Nephron progenitor cell (in vitro differentiated cells): Measurements from ENCODE around the gene LMBRD1.

Source experiments
- DNase-seq: peaks from one replicate; pipeline ENCODE4 v3.0.0; 2021
- H3K27ac Mint-ChIP-seq: 2 replicates; pipeline ENCODE4 v1.8.0; 2021; ENCODE audit warnings: mild to moderate bottlenecking, moderate library complexity, mixed read lengths
- H3K27me3 Mint-ChIP-seq: 2 replicates; pipeline ENCODE4 v1.8.0; 2021; ENCODE audit warnings: mild to moderate bottlenecking, low read depth, mixed read lengths; ENCODE audit not compliant: poor library complexity
- H3K36me3 Mint-ChIP-seq: 2 replicates; pipeline ENCODE4 v1.8.0; 2021; ENCODE audit warnings: low read depth, mixed read lengths
- H3K4me1 Mint-ChIP-seq: 2 replicates; pipeline ENCODE4 v1.8.0; 2021; ENCODE audit warnings: mixed read lengths
- H3K4me3 Mint-ChIP-seq: 2 replicates; pipeline ENCODE4 v1.8.0; 2021; ENCODE audit warnings: mild to moderate bottlenecking, moderate library complexity, mixed read lengths
- H3K9me3 Mint-ChIP-seq: 2 replicates; pipeline ENCODE4 v1.8.0; 2021; ENCODE audit warnings: mild to moderate bottlenecking, moderate library complexity, mixed read lengths
- TF ChIP-seq, protein P1 (sequence below): fragments of 200-600 bp; sonication (generic); IDR thresholded peaks from 2 replicates; pipeline ENCODE4 v1.5.0; 2021; ENCODE audit warnings: antibody characterized with exemption

Gene LMBRD1

GRCh38 chr6:69624944-69625343 lies 171.9 kb downstream of the LMBRD1 start:
- H3K4me1 Mint-ChIP-seq, result peaks cover 9% of the 10 kb centered on the region
- DNase-seq, result no peak
- H3K36me3 Mint-ChIP-seq, result no peaks in the 10 kb centered on the region
- no peak overlapping the region for H3K4me3 Mint-ChIP-seq
- peaks cover 3% of the 10 kb centered on the region for H3K27me3 Mint-ChIP-seq
- TF ChIP-seq, protein P1, sequence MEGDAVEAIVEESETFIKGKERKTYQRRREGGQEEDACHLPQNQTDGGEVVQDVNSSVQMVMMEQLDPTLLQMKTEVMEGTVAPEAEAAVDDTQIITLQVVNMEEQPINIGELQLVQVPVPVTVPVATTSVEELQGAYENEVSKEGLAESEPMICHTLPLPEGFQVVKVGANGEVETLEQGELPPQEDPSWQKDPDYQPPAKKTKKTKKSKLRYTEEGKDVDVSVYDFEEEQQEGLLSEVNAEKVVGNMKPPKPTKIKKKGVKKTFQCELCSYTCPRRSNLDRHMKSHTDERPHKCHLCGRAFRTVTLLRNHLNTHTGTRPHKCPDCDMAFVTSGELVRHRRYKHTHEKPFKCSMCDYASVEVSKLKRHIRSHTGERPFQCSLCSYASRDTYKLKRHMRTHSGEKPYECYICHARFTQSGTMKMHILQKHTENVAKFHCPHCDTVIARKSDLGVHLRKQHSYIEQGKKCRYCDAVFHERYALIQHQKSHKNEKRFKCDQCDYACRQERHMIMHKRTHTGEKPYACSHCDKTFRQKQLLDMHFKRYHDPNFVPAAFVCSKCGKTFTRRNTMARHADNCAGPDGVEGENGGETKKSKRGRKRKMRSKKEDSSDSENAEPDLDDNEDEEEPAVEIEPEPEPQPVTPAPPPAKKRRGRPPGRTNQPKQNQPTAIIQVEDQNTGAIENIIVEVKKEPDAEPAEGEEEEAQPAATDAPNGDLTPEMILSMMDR, result no peak
- no peak overlapping the region for H3K27ac Mint-ChIP-seq
- peaks cover 4% of the 10 kb centered on the region for H3K9me3 Mint-ChIP-seq
